Activated naive CD8-positive, alpha-beta T cell treated with anti-CD3 and anti-CD28 coated beads, Interleukin-2, amount 50 U/mL, for 16 hours (primary cell): ENCODE results near the gene KCNS1.
"Not testable (repeated sequence)": the region's sequence is repeated elsewhere in the genome, so short reads cannot be mapped to it uniquely, and the experiment has no call there.

Experiments used
- DNase-seq: peaks from one replicate; pipeline ENCODE4 v3.0.0-alpha.2; 2020; ENCODE audit warnings: low read depth, low spot score

Gene KCNS1

DNA sequence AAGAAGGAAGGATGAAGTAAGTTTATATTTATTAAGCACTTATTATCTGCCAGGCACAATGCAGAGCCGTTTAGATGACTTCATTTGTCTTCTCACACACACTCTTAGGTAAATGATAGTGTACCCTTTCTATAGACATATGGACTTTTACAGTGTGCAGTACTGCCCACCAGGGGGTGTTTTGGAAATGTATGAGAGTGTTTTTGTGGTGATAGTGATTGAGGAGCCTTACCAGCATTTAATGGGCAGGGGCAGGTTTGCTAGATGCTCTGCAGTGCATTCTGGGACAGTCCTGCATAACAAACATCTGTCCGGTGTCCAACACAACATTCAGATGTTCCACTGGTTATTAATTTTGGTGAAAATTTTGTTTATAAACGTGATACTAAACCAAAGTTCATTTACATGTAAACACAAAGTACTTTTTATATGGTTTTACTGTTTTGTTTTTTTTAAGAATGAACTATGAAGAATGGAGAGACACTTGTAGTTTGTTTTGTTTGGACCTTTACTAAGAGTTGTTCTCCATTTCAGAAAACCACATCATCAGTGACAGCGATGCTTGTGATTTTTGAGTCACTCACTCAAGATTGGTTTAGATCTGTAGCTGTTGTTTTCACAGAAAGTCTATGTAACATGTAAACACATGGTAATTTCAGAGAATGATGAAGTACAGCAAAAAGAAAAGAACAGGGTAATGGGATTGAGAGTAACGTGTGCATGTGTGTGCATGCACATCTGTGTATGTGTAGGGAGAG is 19.9 kb downstream of the KCNS1 start:
- no peak for DNase-seq

GRCh38 chr20:45077559-45077958 is 23.4 kb downstream of the KCNS1 start:
- no peak for DNase-seq

DNA sequence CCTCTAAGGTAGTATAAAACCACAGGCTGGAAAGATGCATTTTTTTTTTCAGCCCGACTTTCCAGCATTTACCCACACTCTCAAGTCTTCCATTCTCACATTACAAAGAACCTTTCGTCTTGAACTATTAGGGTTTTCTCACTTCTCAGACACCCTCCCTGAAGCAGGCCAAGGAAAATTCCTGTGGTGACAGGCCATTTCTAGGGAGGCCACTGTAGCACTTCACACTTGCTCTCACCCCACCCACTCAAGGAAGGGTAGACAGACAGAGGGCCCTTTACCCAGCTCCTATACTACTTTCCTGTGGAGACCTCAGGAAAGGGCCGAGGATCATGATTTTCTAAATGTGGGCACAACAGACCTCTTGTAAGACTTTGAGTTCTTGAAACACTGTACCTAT is 27.7 kb downstream of the KCNS1 start:
- DNase-seq, result no peak

DNA sequence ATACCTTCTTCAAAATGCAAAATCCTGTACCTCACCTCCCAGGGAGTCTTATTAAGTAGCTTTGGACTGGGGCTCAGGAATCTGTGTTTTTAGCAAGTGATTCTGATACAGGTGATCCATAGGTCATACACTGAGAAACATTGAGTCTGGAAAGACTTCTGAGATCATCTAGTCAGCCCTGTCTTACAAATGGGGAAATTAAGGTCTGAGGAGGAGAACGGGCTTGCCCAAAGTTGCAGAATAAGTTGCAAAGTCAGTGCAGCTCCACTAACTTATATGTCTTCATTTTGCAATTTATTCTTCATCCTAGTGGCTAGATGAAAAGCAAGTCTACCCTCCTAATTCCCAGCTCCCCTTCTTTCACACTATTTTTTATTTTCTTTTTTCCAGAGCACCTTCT is 28.9 kb downstream of the KCNS1 start:
- no peak for DNase-seq

- no peak for DNase-seq
Measured at GRCh38 chr20:45070932-45071632, 29.8 kb downstream of the KCNS1 start.

DNA sequence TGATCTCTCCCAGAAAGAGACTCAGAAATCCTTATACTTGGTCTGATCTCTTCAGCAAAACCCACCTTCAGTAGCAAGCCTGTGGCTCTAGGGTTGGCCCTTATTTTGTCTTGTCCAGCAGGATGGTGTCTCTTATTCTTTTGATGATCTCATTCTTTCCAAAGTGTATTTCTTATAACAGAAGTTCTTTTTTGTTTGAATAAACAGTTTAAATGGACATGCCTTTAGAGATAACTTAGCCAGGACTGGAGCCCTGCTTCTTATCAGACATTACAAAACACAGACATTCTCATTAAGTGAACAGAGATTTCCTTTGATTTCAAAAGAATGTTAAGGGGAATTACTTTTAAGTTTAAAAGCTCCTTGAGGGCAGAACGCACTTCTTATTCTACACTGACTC is 31.7 kb downstream of the KCNS1 start:
- no peak for DNase-seq

DNA sequence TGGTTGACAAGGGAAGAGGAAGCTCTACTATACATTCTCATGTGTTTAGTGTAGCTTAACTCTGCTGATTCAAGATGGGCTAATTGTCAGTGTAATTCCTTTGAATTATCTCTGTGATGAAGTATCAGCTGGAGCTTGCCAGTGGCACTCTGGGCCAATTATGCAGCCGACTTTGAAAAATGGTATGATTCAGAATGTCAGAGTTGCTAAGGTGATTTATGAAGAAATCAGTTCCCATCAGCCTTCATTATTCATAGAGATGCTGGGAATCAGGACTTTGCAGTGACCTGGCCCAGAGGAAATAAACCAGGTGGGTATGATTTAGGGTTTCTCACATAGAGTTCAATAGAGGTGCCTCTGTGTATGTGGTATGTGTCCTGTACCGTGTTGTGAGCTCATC is 33.4 kb downstream of the KCNS1 start:
- no peak for DNase-seq

GRCh38 chr20:45067087-45067486 is 33.8 kb downstream of the KCNS1 start:
- DNase-seq, result no peak

DNA sequence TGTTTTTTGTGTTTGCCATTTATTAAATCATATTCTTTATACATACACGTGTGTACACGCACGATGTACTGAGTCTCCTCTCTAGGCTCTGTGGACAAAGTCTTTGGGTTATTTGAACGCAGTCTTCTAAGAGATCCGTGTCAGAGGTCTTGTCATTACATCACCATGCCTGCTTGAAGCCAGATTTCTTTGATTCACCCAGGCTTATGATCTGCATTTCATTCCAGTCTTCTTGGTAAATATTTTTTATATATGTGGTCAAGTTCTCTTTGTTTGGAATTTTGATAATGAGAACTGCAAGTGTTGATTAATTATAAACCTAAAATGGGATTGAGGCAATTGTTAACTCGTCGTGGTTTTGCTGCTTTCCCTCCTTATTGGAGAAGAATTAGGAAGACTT is 34.6 kb downstream of the KCNS1 start:
- no peak for DNase-seq

DNA sequence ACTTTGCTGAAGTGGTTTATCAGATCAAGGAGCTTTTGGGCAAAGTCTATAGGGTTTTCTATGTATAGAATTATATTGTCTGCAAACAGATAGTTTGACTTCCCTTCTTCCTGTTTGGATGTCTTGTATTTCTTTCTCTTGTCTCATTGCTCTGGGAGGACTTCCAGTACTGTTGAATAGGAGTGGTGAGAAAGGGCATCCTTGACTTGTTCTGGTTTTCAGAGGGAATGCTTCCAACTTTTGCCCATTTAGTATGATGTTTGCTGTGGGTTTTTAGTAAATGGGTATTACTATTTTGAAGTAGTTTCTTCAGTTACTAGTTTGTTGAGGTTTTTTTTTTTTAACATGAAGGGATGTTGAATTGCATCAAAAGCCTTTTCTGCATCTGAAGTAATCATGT is 36.1 kb downstream of the KCNS1 start:
- no peak for DNase-seq

DNA sequence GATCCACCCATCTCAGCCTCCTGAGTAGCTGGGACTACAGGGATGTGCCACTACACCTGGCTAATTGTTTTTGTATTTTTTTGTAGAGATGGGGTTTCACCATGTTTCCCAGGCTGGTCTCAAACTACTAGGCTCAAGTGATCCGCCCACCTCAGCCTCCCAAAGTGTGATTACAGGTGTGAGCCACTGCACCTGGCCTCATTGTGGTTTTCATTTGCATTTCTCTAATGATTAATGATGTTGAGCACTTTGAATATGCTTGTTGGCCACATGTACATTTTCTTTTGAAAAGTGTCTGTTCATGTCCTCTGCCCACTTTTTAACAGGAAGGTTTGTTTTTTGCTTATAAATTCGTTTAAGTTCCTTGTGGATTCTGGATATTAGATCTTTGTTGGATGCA is 37.8 kb downstream of the KCNS1 start:
- not testable (repeated sequence) for DNase-seq

GRCh38 chr20:45061244-45061643 is 39.7 kb downstream of the KCNS1 start:
- no peak for DNase-seq

DNA sequence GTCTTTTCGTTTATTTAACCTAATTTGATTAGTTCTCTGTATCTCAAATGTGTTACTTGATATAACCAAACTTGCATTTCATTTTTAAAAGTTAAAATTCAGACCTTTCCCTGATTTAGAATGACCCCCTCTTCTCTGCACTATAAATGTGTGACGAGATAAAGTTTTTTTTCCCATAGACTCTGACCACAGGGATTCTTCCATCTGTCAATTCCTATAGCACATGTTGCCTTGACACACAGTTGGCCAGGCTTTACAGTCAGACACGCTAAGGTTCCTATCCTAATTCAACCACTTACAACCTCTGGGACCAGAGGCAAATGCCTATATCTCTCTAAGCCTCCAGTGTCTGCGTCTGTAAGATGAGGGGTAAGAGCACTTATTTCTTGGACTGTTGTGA is 40.6 kb downstream of the KCNS1 start:
- no peak for DNase-seq

- DNase-seq, result no peak
Measured at GRCh38 chr20:45059022-45059728, 41.8 kb downstream of the KCNS1 start.

DNA sequence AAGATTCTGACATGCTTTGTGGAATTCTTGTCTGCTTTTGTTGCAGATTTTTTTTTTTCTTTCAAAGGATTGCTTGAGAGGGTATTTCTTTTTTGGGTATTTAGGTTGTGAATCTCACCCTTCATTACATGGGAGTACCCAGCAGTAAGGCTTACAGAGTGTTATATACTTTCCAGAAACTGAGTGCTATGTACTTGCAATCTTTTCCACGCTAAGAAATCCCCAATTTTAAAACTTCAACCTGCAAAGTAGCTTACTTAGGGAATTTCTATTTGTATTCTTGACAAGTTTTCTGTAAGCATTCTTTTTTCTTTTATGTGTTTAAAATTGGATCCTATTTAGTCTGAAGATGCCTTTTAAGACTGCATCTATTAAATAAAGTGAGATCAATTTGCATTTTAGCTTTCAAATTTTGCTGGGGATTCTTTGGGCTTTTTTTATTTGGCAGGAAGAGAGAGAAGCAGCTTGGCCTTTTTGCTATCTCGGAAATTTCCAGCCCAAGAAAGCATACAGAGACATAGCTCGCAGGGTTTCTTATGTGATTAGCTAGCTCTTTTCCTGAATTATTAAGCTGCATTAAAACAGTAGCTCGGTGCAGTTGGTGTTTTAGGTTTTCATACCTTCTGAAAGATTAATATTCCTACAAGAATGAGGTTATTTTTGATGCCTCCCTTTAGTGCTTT is 42.6 kb downstream of the KCNS1 start:
- DNase-seq, result no peak

- no peak for DNase-seq
Measured at GRCh38 chr20:45056473-45057173, 44.3 kb downstream of the KCNS1 start.

DNA sequence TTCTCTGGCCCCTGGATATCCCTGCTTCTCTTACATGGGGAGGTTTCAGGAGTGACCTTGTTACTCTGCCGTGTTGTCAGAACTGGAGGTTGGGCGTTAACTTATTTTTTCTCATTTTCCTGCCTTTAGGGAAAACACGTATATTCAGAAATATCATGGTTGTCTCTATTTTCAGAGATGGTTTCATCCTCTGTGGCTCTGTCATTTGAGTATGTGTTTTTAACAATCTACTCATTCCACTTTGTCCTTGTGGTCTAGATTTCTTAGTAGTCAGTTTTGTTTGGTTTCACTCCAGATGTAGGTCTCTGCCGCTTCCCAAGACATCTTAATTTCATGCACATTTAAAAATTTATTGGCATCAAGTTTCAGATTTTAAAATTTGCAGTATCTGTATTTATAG is 45.9 kb downstream of the KCNS1 start:
- DNase-seq, result no peak

DNA sequence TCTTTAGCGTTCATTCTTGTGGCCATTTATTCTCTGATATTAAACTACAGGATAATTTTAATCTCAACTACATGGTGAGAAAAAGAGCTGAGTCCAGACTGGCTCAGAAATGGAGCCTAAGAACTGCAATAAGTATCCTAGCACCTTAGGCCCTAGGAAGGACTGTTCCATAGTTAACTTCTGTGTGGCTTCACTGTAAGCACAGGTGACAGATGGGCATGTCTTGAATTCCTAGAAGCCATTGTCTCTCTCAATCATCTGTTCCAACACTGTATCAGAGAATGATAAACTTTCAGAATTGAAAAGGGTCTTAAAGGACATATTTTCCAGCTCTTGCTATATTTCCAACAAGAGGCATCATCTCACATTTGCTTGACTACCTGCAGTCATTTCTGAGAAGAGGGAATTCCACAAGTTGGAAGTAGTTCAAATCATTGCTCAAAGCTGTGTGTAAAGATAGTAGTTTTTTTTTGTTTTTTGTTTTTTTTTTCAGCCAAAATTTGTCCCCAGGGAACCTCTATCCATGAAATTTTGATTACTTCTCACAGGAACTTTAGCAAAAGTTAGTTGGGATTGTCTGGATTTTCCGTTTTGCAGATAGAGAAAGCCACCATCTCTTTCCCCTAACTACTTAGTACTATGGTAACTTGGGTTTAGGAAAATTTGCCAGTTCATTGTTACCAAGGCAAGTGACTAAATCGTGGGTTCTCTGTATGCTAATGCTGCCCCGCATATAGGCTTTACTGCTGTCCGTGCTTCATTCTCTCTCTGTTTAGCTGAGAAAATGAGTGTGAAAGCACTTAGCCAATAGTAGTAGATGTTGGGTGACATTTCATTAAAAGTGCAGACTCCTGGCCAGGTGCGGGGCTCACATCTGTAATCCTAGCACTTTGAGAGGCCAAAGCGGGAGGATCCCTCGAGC is 47.2 kb downstream of the KCNS1 start:
- no peak for DNase-seq

DNA sequence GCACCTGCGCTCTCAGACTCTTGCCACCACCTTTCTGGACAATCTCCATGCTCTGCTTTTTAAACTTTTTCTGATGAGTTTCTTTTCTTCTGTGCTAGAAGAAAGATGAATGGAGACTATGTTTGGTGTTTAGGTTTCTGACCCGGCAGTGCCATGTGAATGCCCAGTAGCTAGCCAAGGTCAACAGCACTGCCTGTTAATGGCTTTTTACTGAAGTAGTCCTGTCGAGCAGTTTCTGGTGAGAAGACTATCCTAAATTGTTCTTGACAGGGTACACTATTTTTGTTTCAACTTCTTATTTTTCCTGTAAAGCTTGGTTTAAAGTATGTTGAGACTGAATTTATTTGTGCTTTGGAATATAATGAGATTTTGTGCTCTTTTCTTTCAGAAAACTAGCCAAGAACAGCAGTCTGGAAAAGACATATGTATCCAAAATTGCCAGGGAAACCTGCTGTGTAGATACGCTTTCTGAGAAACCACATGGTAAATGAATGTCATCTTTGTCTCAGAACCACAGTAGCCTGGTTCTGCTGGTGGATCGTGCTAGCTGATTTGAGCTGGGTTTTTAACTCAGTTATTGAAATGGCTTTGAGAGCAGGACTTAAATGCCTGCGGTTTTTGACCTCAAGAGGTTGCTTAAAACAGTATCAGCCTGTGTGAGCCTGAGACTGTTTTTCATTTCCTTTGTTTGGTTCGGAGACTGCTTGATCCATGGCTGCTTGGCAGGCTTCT is 48.1 kb downstream of the KCNS1 start:
- no peak for DNase-seq
